PC-9 (cell line): ENCODE measurements around the gene CSNK2A1.

ENCODE experiments used
- CTCF ChIP-seq: fragments of 200-600 bp; sonication (generic); conservative IDR thresholded peaks from 2 replicates; pipeline ENCODE4 v1.6.1; 2017; ENCODE audit warnings: mixed run types, antibody characterized with exemption, mild to moderate bottlenecking, moderate library complexity
- EZH2 ChIP-seq: fragments of 200-600 bp; sonication (generic); IDR thresholded peaks from 2 replicates; pipeline ENCODE4 v1.8.0; 2017; ENCODE audit warnings: antibody characterized with exemption, low read depth

- no peak for TF ChIP-seq CTCF
- TF ChIP-seq EZH2: no peak
These were observed 113.2 kb downstream of the CSNK2A1 start for GRCh38 chr20:430091-430999.
